DND-41 (cell line): Measurements from ENCODE around the gene PDCD1LG2.

ENCODE experiments used
- ATAC-seq: fragments of 200-7000 bp; cut with Tn5 transposase; 3 replicates; pipeline ENCODE4 v1.9.1; 2021; ENCODE audit warnings: low read depth; ENCODE audit not compliant: insufficient read depth
- DNase-seq: peaks from one replicate; pipeline ENCODE4 v3.0.0-alpha.2; 2020
- H2AFZ ChIP-seq: 2 replicates; pipeline ENCODE4 v1.6.0; 2012; ENCODE audit warnings: low read depth, low read length
- H3K27ac ChIP-seq: 2 replicates; pipeline ENCODE4 v1.5.1; 2012; ENCODE audit warnings: low read length, inconsistent platforms
- H3K27me3 ChIP-seq: fragments of 200-600 bp; sonication (generic); 2 replicates; pipeline ENCODE4 v1.6.0; 2012; ENCODE audit warnings: low read length, mild to moderate bottlenecking, inconsistent platforms; ENCODE audit not compliant: insufficient read depth, poor library complexity
- H3K36me3 ChIP-seq: 2 replicates; pipeline ENCODE4 v1.5.1; 2012; ENCODE audit warnings: low read length, inconsistent platforms; ENCODE audit not compliant: insufficient read depth
- H3K4me1 ChIP-seq: 2 replicates; pipeline ENCODE4 v1.5.1; 2012; ENCODE audit warnings: mild to moderate bottlenecking, low read length; ENCODE audit not compliant: insufficient read depth
- H3K4me2 ChIP-seq: 2 replicates; pipeline ENCODE4 v1.6.0; 2012; ENCODE audit warnings: mild to moderate bottlenecking, moderate library complexity, low read length, inconsistent platforms; ENCODE audit not compliant: insufficient read depth
- H3K4me3 ChIP-seq, 2 experiments: fragments of 200-600 bp in 1 of 2; shearing (Covaris generic) in 1 of 2; 2 replicates each; pipeline ENCODE4 v1.5.1; 2012 to 2016; ENCODE audit warnings: inconsistent platforms in 2 of 2, low read length in 2 of 2, mild to moderate bottlenecking in 2 of 2, low read depth in 1 of 2, moderate library complexity in 1 of 2
- H3K79me2 ChIP-seq: 2 replicates; pipeline ENCODE4 v1.6.0; 2012; ENCODE audit warnings: low read length, inconsistent platforms; ENCODE audit not compliant: insufficient read depth
- H3K9ac ChIP-seq: 2 replicates; pipeline ENCODE4 v1.6.0; 2012; ENCODE audit warnings: low read depth, mild to moderate bottlenecking, inconsistent platforms, low read length, moderate library complexity
- H3K9me3 ChIP-seq: 2 replicates; pipeline ENCODE4 v1.5.1; 2012; ENCODE audit warnings: low read length, moderate library complexity, mild to moderate bottlenecking, inconsistent platforms; ENCODE audit not compliant: insufficient read depth, severe bottlenecking
- H4K20me1 ChIP-seq: 2 replicates; pipeline ENCODE4 v1.6.0; 2012; ENCODE audit warnings: low read length; ENCODE audit not compliant: insufficient read depth
- CTCF ChIP-seq: IDR thresholded peaks from 2 replicates; pipeline ENCODE4 v1.5.1; 2012; ENCODE audit warnings: borderline replicate concordance, low read length, moderate library complexity, mild to moderate bottlenecking; ENCODE audit not compliant: poor library complexity, severe bottlenecking; ENCODE audit errors: extremely low read depth
- EZH2 ChIP-seq: IDR thresholded peaks from 3 replicates; pipeline ENCODE4 v1.6.1; 2012; ENCODE audit warnings: borderline replicate concordance, low read depth, mild to moderate bottlenecking, moderate library complexity, low read length, inconsistent platforms; ENCODE audit not compliant: severe bottlenecking

Gene PDCD1LG2

GRCh38 chr9:5592904-5593303 is 82.6 kb downstream of the PDCD1LG2 start:
- Histone ChIP-seq H2AFZ (no peak overlapping the region), H3K4me2 (no peak overlapping the region), H3K9ac (no peak overlapping the region), H4K20me1 (no peaks in the 10 kb centered on the region), H3K79me2 (no peaks in the 10 kb centered on the region), H3K9me3 (no peaks in the 10 kb centered on the region), H3K27me3 (no peaks in the 10 kb centered on the region), H3K4me1 (no peaks in the 10 kb centered on the region), H3K36me3 (no peaks in the 10 kb centered on the region), H3K27ac (no peak overlapping the region), H3K4me3 (no peak overlapping the region)
- DNase-seq, result no peak
- no peak for ATAC-seq
- TF ChIP-seq EZH2 (no peak), CTCF (no peak)

- Histone ChIP-seq H2AFZ (no peak overlapping the region), H3K4me3 (no peak overlapping the region), H3K4me2 (no peak overlapping the region)
Observed at GRCh38 chr9:5593904-5594303, 83.6 kb downstream of the PDCD1LG2 start.

GRCh38 chr9:5596173-5596572 is 85.8 kb downstream of the PDCD1LG2 start:
- Histone ChIP-seq H3K36me3 (no peaks in the 10 kb centered on the region), H3K4me2 (no peak overlapping the region), H4K20me1 (no peaks in the 10 kb centered on the region), H3K4me1 (no peaks in the 10 kb centered on the region), H3K79me2 (no peaks in the 10 kb centered on the region), H3K9me3 (no peaks in the 10 kb centered on the region), H3K27me3 (no peaks in the 10 kb centered on the region), H3K4me3 (no peak overlapping the region), H2AFZ (no peak overlapping the region), H3K9ac (no peak overlapping the region), H3K27ac (no peak overlapping the region)
- ATAC-seq (no peak), DNase-seq (no peak)
- no peak for TF ChIP-seq EZH2

More at GRCh38 chr9:5593904-5594303, 83.6 kb downstream of the PDCD1LG2 start:
- Histone ChIP-seq H3K27me3 (no peaks in the 10 kb centered on the region), H3K9me3 (no peaks in the 10 kb centered on the region), H3K27ac (no peak overlapping the region), H3K4me1 (no peaks in the 10 kb centered on the region), H3K36me3 (no peaks in the 10 kb centered on the region), H4K20me1 (no peaks in the 10 kb centered on the region), H3K79me2 (no peaks in the 10 kb centered on the region), H3K9ac (no peak overlapping the region)
- no peak for ATAC-seq
- DNase-seq, result no peak
- TF ChIP-seq EZH2 (no peak), CTCF (no peak)

GRCh38 chr9:5608298-5609225 is 98.2 kb downstream of the PDCD1LG2 start:
- H3K4me1 ChIP-seq, result no peaks in the 10 kb centered on the region
- no peak for DNase-seq
- no peaks in the 10 kb centered on the region for H4K20me1 ChIP-seq
- H3K27ac ChIP-seq, result no peak overlapping the region
- no peak for TF ChIP-seq CTCF
- TF ChIP-seq EZH2, result no peak
- peak; percentile 60 for ATAC-seq
- H2AFZ ChIP-seq, result no peak overlapping the region
- no peaks in the 10 kb centered on the region for H3K27me3 ChIP-seq
- no peak overlapping the region for H3K4me3 ChIP-seq
- H3K79me2 ChIP-seq, result no peaks in the 10 kb centered on the region
- H3K4me2 ChIP-seq, result no peak overlapping the region
- H3K9me3 ChIP-seq, result no peaks in the 10 kb centered on the region
- no peaks in the 10 kb centered on the region for H3K36me3 ChIP-seq
- H3K9ac ChIP-seq, result no peak overlapping the region
